HG02885 (cell line): ENCODE results near the gene TCF7L1.

ENCODE experiments used
- ATAC-seq: cut with Tn5 transposase; IDR thresholded peaks from one replicate; pipeline ENCODE4 v1.9.1; 2021; ENCODE audit warnings: mild to moderate bottlenecking; ENCODE audit not compliant: unreplicated experiment, poor library complexity

Gene TCF7L1

DNA sequence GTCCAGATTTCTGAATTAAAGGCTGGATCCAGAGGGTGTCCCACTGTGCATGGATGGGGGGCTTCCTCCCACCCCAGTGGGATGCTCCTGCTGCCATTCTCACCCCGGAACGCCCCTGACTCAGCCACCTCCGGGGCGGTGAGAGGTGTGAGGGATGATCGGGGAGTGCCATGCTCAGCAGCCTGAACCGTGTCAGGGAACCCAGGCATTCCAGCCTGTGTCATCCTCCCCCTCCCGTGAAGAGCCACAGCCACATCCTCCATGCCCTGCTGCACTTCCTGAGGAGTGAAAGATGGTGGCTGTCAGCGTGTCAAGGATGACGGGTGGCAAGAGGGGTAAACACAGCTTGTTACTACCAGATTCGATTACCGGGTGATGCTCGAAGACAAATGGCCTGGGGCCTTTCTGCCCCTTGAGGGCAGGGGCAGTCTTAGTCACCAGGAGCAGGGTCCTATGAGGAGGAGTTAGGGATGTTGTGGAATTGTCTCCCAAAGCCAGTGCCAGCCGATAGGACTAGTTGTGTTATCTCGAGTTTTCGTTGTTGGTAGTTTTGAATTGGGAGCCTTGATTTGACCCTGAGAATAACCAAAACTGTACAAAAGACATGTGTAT, 80.8 kb downstream of the TCF7L1 start:
- no peak for ATAC-seq

DNA sequence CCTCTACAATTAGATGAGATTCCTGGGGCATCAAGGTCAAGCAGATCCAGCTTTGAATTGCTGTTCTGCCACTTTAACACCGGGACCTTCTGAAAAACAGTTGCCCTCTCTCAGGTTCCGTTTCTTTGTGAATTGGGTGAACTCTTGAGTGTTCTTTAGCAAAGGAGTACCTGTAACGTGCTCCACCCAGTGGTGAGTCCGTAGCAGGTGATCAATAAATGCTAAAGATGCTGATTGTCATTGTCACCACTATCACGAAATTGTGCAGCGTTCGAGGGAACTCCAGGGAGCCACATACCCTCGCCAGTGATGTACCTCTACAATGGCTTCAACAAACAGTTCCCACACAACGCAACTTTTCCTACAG, 81.9 kb downstream of the TCF7L1 start:
- ATAC-seq: no peak

DNA sequence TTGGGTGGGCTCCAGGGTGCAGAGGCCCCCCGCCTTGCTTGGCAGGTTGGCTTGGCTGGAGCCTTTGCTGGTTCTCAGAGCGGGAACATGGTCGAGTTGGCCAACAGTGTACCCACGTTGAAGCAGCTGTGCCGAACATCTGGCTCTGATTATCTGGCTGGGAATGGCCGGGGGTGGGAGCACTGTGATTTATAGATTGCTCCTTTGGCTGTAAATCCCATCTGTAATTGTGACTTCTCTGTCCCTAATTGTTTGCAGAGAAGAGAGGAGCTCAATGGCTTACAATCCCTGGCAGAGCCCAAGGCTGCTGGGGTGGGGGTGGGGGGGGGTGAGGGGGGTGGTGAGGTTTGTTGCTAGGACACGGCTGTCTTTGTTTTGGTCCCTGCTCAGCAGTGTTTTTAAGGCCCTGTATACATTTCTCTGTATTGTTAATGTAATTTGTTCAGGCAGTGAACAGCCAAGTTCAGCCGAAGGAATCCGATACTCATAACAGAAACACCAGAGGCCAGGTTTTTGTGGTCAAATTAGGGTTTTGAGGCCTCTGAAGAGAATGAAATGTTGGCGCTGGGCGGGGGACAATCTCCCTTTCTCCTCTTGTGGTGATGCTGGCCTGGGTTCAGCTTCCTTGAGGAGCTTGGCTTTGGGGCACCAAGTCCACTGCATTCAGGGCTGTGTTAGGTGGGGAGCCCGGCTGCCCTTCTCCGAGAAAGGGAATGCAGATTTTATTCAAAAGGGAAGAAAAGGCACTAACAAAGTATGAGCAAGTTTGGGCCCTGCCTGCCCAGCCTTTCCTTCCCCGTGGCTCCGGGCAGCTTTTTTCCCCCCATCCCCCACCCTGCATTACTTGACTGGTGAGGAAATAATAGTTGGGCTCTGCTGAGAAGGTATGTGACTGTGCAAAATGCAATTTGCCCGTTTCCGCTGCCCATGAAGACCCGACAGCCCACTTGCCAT, 82.5 kb downstream of the TCF7L1 start:
- no peak for ATAC-seq

DNA sequence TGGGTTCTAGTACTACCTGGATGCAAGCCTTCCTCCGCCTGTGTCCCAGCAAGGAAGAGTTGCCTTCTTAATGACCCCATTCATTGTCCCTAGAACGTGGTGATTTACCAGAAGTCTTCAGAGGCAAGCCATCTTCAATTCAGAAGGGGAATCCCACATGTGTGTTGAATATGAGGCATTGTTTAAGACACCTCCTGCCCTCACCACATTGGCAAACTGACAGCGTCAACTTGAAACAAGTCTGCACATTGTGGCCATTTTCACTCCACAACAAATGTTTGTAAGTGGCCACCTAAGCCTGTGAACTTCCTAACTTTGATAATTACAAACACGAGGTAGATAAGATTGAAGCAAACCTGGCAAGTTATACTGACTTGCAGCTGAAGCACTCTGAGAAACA, 83.7 kb downstream of the TCF7L1 start:
- no peak for ATAC-seq

DNA sequence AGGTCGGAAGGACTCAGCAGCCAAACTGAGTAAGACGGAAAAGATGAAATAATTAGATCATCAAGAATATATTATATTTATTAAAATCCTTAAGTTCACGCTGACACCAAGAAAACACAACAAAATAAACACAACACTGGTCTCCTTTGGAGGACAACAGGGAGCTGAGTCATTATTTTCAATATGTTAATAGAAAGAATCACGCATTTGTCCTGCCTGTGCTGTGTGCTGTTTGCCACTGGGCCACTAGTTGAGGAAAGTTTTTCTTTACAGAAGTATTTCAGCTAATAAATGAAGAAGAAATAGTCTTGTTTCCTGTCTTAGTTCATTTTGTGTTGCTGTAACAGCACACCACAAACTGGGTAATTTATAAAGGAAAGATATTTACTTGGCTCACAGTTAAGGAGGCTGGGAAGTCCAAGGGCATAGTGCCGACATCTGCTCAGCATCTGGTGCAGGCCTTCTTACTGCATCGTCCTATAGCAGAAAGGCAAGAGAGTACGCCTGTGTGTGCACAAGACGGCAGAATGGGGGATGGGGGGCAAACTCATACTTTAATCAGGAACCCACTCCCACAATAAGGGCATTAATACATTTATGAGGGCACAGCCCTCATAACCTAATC, 88.0 kb downstream of the TCF7L1 start:
- no peak for ATAC-seq

DNA sequence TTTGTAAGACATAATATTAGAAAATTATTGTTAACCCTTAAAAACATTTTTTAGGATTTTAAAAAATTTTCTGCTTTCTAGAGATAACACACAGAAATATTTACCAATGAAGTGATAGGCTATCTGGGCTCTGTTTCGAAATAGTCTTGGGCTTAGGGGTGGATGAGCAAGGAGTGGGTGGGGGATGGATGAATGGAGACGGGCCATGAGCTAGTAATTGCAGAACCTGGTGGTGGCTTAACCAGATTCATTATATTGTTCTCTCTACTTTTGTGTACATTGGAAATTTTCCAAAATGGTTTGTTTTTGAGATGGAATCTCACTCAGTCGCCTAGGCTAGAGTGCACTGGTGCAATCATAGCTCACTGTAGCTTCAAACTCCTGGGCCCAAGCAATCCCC, 89.6 kb downstream of the TCF7L1 start:
- ATAC-seq: no peak

DNA sequence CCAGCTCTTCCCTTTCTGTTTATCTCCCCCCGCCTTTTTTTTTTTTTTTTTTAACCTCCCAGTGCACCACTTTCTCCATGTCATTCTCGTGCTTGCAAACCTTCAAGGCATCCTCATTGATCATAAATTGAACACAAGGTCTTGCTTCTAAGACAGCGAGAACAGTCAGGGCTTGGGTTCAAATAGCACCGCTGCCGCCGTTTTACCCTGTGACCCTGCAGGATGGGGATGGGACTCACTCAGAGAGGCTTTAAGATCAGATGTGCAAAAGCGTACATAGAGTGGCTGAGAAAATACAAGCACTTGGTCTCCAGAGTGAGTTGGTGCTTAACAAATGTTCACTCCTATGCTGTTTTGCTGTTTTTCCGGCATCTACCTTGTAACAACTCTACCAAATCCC, 93.6 kb downstream of the TCF7L1 start:
- no peak for ATAC-seq

DNA sequence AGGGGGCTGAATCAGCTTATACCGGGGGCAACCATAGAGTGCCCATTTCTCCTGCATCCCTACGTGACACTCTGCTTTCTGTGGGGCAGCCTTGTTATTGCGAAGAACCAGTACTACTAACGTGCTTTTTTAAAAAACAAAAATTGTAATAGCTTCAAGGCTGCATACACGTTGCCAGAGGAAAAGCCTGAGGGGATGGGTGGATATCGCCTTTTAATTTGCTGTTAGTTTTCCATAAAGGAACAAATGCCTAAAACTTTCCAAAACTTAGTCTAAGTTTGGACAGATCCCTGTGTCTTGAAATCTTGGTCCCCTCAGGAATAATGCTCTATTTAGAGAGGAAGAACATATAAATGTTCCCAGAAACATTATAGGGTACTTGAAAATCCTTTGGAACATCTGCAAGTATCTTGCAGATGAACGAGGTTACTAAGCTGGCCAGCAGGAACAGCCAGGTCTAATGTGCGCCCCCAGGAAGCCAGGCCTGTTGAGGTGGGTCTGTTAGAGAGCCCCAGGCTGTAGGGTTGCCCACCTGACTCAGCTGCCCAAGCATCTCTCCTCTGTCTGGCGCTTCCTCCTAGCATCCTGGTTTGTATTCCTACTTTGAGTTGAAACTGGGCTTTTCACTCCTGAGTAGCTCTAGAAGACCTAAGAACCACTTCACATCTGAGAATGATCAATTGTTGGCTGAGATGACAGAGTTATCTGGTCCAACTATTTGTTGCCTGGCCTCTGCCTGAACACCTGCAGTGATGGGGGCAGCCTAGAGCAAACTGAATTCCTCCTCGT, 97.7 kb downstream of the TCF7L1 start:
- ATAC-seq: no peak

DNA sequence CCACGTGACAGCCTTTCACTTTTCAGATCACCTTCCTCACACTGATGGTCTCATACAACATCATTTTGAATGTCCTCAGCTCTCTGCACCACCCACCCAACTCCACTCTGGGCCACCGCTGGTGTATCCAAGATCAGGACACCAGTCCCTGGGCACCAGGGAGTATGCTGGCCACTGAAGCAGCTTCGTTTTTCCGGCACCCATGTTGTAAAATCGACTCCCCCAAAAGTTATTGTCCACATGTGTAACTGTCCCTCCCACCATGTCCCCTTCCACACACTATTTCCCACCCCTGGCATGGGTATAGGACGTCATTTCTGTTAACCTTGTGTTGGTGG, 98.2 kb downstream of the TCF7L1 start:
- ATAC-seq: no peak

DNA sequence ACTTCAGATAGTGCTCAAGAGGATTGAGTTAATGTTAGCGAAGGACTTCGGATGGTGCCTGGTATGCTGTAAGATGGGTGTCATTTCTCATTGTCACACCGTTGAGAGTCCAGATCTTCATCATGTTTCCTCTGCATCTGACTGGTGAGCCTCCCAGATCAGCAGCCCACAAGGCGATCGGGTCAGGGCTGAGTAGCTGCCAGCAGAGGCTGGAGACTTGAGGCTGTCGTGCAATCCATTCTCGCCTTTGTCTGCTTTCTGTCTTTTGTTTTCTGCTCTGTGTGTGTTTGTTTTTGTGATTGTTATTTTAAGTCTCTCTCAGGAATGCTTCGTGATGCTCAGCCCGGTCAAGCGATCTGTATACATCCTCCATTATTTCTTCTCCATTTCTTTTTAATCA, 98.8 kb downstream of the TCF7L1 start:
- ATAC-seq: no peak

DNA sequence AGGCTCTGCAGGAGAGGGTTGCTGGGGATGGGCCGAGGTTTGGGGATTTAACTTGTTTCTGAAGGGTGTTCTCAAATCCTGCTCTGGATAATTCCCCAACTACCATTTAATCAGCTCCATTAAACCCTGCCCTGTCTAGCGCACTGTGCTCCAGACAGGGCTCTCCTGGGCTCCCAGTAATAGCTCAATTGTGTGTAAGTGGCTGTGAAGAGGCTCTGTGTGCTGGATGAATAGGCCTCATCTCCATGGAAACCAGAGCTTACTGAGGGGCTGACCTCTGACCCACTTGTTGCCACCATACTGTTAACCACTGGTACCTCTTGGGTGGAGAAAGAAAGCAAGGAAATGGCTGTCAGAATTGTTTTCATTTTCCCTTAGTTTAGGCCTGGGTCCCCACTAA, 101.7 kb downstream of the TCF7L1 start:
- ATAC-seq: no peak

DNA sequence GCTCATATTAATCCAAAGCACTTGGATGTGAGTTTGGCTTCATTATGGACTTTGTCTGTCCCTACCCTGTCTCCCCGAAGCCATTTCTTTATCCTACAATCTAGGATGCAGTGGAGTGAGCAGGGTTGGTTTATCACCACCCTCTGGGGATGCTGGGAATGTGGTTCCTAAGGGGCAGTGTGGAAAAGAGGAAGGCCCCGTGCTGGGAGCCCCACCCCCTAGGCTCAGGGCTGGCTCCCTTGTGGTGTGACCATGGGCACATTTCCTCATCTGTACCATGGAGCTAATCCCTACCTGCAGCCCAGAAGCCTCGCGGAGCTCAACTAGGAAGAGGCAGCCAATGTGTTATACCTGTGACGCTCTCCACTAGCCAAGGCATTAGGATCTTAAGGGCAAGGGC, 102.1 kb downstream of the TCF7L1 start:
- no peak for ATAC-seq

DNA sequence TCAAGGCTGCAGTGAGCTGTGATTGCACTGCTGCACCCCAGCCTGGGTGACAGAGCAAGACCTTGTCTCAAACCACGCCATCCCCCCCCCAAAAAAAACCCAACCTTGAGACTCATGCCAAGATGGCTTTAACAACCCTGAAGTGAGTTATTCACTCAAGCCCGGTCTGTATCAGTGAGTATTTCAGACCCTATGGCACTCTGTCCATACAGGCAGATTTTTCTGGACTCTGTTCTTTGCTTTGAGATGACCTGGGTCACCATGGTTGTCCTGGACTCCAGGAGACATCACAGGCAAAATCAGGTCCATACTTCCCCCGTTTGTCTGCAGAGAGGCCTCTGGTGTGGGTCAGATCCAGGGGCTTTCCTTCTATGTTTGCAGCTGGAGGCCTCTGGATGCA, 102.9 kb downstream of the TCF7L1 start:
- ATAC-seq: no peak

DNA sequence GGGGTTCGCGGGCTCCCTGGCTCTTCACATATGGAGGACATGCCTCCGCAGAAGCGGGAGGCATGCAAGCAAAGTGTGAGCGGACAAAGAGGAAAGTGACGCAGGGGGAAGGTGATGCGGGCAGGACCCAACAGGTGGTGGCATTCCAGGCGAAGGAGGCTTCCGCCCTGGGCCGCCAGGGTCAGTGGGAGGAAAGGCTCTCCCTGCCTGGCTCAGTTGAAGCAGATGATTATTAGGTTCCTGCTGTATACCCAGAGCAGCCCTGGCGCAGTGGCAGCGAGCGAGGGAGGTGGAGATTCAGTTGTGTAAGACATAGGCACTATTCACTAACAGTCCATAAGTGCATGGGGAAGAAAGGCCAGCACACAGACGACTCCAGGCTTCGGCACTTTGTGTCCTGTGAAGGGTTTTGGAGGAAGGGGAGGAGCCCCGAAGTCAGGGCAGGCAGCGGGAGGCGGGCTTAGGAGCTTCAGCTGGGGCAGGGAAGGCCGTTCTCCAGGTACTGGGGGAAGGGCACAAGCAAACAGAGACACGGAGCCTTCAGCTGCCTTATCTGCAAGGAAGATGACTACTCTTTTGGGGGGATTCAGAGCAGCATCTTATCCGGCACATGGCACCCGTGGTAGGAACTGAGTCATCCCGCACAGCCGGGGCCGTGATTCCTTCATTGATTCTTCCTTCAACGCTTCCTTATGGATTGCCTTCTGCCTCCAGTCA, 104.8 kb downstream of the TCF7L1 start:
- no peak for ATAC-seq

DNA sequence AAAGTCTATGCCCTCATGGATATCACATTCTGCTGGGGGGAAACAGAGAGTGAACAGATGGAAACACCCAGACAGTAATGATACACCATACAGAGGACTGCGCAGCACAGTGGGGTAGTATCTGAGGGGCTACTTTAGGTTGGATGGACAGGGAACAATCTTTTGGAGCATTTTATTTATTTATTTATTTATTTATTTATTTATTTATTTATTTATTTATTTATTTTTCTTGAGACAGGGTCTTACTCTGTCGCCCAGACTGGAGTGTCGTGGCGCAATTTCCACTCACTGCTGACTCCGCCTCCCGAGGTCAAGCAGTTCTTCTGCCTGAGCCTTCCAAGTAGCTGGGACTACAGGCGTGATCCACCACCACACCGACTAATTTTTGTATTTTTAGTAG, 105.4 kb downstream of the TCF7L1 start:
- ATAC-seq: no peak

DNA sequence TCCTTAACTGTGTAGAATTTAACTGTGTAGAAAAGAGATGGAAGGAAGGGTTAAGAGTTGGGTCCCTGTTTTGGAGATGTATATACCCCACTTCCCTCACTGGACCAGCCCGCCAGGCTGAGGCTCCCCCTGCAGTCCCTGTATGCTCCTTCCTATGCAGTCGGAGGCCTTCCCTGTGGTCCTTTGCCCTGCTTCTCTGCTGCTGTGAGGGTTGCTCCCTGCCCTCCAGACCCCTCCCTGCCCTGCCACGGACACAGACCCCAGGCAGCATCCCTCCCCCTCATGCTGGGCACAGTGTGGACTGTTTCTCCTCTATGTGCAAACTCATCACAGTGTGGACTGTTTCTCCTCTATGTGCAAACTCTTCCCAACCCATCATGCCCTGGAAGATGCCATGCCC, 105.9 kb downstream of the TCF7L1 start:
- no peak for ATAC-seq

DNA sequence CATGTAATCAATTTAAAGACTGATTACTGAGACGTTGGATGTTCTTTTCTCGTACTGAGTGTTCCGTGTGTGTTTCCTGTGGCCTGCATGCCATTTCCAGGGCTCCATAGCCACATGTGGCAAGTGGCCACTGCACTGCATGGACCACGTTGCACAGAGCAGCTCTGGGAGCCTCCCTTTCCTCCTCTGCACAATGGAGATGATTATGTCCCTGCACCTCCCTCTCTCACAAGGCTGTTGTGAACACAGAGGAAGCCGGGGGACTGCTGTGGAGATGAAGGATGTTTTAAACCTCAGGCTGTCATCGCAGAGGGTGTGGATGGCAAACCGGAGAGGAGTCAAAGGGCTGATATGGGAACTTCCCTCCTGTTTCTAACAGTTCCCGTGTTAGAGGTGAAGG, 106.9 kb downstream of the TCF7L1 start:
- ATAC-seq: no peak

DNA sequence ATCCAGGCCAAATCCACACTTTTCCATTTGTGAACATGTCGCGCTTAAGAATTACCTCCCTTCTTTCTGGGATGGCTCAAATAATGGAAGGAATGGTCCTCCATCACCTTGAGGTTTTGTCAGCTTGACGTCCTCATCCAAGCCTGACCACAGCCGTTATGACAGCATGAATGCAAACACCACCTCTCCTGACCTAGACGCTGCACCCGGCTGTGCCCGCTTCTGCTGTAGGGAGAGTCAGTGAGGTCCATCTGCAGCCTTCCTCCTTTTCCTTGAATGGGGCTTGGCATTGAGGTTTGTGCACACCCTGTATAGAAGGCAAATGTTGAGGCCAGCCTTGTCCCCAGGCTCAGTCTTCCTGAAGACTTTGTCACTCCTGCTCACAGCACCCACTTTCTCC, 109.1 kb downstream of the TCF7L1 start:
- no peak for ATAC-seq

DNA sequence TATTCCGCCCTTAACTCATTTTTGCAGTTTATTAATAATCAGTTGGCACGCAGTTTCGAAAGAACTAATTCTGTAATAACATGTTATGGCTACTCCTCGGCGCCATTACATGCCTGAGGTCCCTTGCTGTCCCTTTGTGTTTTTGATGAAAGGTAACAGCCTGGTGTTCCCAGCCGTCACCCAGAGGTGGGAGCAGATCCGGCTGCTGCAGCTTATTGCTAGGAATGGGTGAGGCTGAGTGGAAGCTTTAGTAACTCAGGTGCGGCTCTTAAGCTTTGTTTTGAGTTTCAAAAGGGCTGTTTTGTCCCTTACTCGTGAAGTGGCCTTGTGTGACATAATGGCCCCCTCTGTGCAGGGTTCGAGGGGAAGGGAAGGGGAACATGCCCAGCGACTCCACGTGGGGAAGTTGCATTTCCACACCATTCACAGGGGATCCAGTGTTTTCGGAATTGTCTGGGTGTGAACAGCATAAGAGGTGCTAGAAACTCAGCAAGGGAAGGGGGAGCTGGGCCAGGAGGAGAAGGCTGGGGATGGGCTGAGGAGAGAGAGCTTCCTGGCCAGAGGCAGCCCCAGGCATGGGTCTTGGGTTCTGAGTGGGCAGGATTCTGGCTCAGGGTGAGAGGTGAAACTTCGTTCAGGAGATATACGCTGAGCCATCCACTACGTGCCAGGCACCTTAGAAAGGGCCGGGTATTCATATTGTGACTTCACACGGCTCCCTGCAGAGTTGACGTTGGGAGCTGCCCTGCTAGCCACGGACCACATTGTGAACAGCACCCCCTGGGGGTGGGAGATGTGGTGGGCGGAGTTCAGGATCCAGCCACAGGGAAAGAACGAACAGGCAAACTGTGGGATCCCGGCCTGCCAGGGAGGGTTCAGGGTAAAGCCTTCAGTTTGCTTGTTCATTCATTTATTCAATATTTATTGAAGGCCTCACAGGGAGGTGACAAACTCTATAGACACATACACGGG, 110.2 kb downstream of the TCF7L1 start:
- no peak for ATAC-seq
